H1 (cell line): ENCODE measurements around the gene BRD4. TPM values are rescaled to one million over a fixed set of nuclear protein-coding genes. Genes with fewer than 3 reads are reported as not detected.

ENCODE experiments used
- CTCF ChIA-PET: fragments of 300-600 bp; sonication (Branson Sonifier 250); formaldehyde crosslinking; loops from one replicate; lab custom pipeline; 2021; ENCODE audit not compliant: partially characterized antibody; lab: Charles Lee
- POLR2A ChIA-PET: fragments of 300-600 bp; sonication (Branson Sonifier 250); formaldehyde crosslinking; loops from one replicate; lab custom pipeline; 2021; ENCODE audit warnings: inconsistent platforms; ENCODE audit not compliant: partially characterized antibody; lab: Charles Lee
- DNase-seq, 2 experiments: peaks; one replicate each; pipeline versions ENCODE4 v3.0.0 to v3.0.0-alpha.2; 2010 to 2022; ENCODE audit warnings: low spot score in 2 of 2, low read depth in 1 of 2, mixed read lengths in 1 of 2
- FAIRE-seq: peaks from 2 replicates; lab custom pipeline; 2011; peaks lifted over from hg19 to GRCh38; lab: Jason Lieb, UNC
- H2AFZ ChIP-seq: 2 replicates; pipeline ENCODE4 v1.8.1; 2012; ENCODE audit warnings: low read length, inconsistent platforms
- H2AK5ac ChIP-seq: 2 replicates; pipeline ENCODE4 v1.6.1; 2013; ENCODE audit warnings: low read depth, low read length
- H2BK120ac ChIP-seq: replicated peaks from 2 replicates; pipeline ENCODE3; 2013; ENCODE audit warnings: low read depth, low read length, inconsistent platforms
- H2BK12ac ChIP-seq: 2 replicates; pipeline ENCODE4 v1.6.1; 2013; ENCODE audit warnings: low read depth, low read length
- H2BK15ac ChIP-seq: 2 replicates; pipeline ENCODE4 v1.6.1; 2013; ENCODE audit warnings: low read length
- H2BK20ac ChIP-seq: 2 replicates; pipeline ENCODE4 v1.6.1; 2013; ENCODE audit warnings: low read length
- H2BK5ac ChIP-seq: 2 replicates; pipeline ENCODE4 v1.6.1; 2013; ENCODE audit warnings: low read depth, low read length
- H3K14ac ChIP-seq: 2 replicates; pipeline ENCODE4 v1.6.1; 2013; ENCODE audit warnings: inconsistent platforms; ENCODE audit not compliant: insufficient read length
- H3K18ac ChIP-seq: 2 replicates; pipeline ENCODE4 v1.6.1; 2013; ENCODE audit warnings: low read length; ENCODE audit errors: extremely low read depth
- H3K23ac ChIP-seq: 2 replicates; pipeline ENCODE4 v1.6.1; 2013; ENCODE audit warnings: inconsistent platforms; ENCODE audit not compliant: insufficient read length
- H3K23me2 ChIP-seq: 2 replicates; pipeline ENCODE4 v1.6.1; 2013; ENCODE audit warnings: low read depth, low read length
- H3K27ac ChIP-seq: 2 replicates; pipeline ENCODE4 v1.6.1; 2011; ENCODE audit warnings: low read depth, low read length, inconsistent platforms
- H3K27me3 ChIP-seq, 4 experiments: replicated peaks in 1 of 4; 1 replicate in 1 of 4; 2 replicates in 3 of 4; pipeline versions ENCODE4 v1.6.1 to v1.8.1; 2011 to 2013; ENCODE audit warnings: low read length in 3 of 4, mild to moderate bottlenecking in 3 of 4, inconsistent platforms in 2 of 4, mixed read lengths in 2 of 4, moderate library complexity in 1 of 4; ENCODE audit not compliant: control insufficient read depth in 3 of 4, insufficient read depth in 3 of 4; ENCODE audit errors: extremely low read depth in 1 of 4
- H3K36me3 ChIP-seq, 4 experiments: 2 replicates each; pipeline versions ENCODE4 v1.6.1 to v1.8.1; 2011 to 2013; ENCODE audit warnings: mild to moderate bottlenecking in 4 of 4, low read length in 3 of 4, moderate library complexity in 2 of 4, control low read depth in 1 of 4, inconsistent platforms in 1 of 4; ENCODE audit not compliant: insufficient read depth in 4 of 4, control insufficient read depth in 2 of 4
- H3K4ac ChIP-seq: replicated peaks from 2 replicates; pipeline ENCODE3; 2013; ENCODE audit warnings: low read length, low read depth, mixed read lengths, inconsistent platforms; ENCODE audit not compliant: insufficient read length
- H3K4me1 ChIP-seq, 4 experiments: replicated peaks in 1 of 4; 1 replicate in 1 of 4; 2 replicates in 3 of 4; pipeline versions ENCODE4 v1.6.1 to v1.8.1; 2011 to 2013; ENCODE audit warnings: low read length in 3 of 4, inconsistent platforms in 2 of 4, mixed read lengths in 1 of 4; ENCODE audit not compliant: insufficient read depth in 4 of 4, control insufficient read depth in 3 of 4
- H3K4me2 ChIP-seq, 2 experiments: 2 replicates each; pipeline versions ENCODE4 v1.6.1 to v1.8.1; 2011 to 2013; ENCODE audit warnings: low read depth in 2 of 2, low read length in 2 of 2, control low read depth in 1 of 2, inconsistent platforms in 1 of 2, mild to moderate bottlenecking in 1 of 2; ENCODE audit not compliant: insufficient read depth in 1 of 2
- H3K4me3 ChIP-seq, 4 experiments: fragments of 200-600, 300-600 bp in 1 of 4; sonication (generic), shearing (Covaris generic), sonication (Bioruptor Twin) in 1 of 4; 2 replicates each; pipeline versions ENCODE4 v1.5.1 to v1.8.1; 2011 to 2016; ENCODE audit warnings: low read length in 4 of 4, low read depth in 3 of 4, control low read depth in 2 of 4, inconsistent platforms in 2 of 4, mild to moderate bottlenecking in 2 of 4, mixed read lengths in 1 of 4, moderate library complexity in 1 of 4; ENCODE audit not compliant: insufficient read depth in 2 of 4; ENCODE audit errors: extremely low read depth in 1 of 4
- H3K56ac ChIP-seq: replicated peaks from 2 replicates; pipeline ENCODE3; 2013; ENCODE audit warnings: low read depth, mild to moderate bottlenecking, mixed read lengths, low read length, inconsistent platforms; ENCODE audit not compliant: insufficient read length
- H3K79me1 ChIP-seq: 2 replicates; pipeline ENCODE4 v1.6.1; 2013; ENCODE audit warnings: low read depth, low read length, control low read depth
- H3K79me2 ChIP-seq, 2 experiments: 2 replicates each; pipeline versions ENCODE4 v1.6.1 to v1.8.1; 2012 to 2013; ENCODE audit warnings: low read length in 2 of 2, mild to moderate bottlenecking in 2 of 2, inconsistent platforms in 1 of 2; ENCODE audit not compliant: insufficient read depth in 2 of 2, control insufficient read depth in 1 of 2
- H3K9ac ChIP-seq, 4 experiments: replicated peaks in 1 of 4; 1 replicate in 1 of 4; 2 replicates in 3 of 4; pipeline versions ENCODE4 v1.6.1 to v1.8.1; 2011 to 2013; ENCODE audit warnings: low read depth in 3 of 4, low read length in 3 of 4, control low read depth in 2 of 4, mild to moderate bottlenecking in 2 of 4, moderate library complexity in 2 of 4, inconsistent platforms in 1 of 4; ENCODE audit errors: extremely low read depth in 1 of 4
- H3K9me3 ChIP-seq, 2 experiments: 2 replicates each; pipeline versions ENCODE4 v1.6.1 to v1.8.1; 2012 to 2013; ENCODE audit warnings: mild to moderate bottlenecking in 2 of 2, moderate library complexity in 2 of 2, control low read depth in 1 of 2, inconsistent platforms in 1 of 2, low read depth in 1 of 2, low read length in 1 of 2, mixed read lengths in 1 of 2; ENCODE audit not compliant: insufficient read depth in 2 of 2
- H4K20me1 ChIP-seq, 2 experiments: replicated peaks in 1 of 2; 2 replicates each; pipeline versions ENCODE3 to v1.8.1; 2011 to 2013; ENCODE audit warnings: inconsistent platforms in 2 of 2, low read length in 2 of 2, mild to moderate bottlenecking in 1 of 2; ENCODE audit not compliant: insufficient read depth in 2 of 2, control insufficient read depth in 1 of 2
- H4K5ac ChIP-seq: 2 replicates; pipeline ENCODE4 v1.6.1; 2013; ENCODE audit warnings: low read length, low read depth, mixed read lengths, inconsistent platforms; ENCODE audit not compliant: insufficient read length
- H4K8ac ChIP-seq: 2 replicates; pipeline ENCODE4 v1.8.0; 2013; ENCODE audit warnings: mild to moderate bottlenecking, moderate library complexity, low read length, inconsistent platforms; ENCODE audit not compliant: insufficient read depth; ENCODE audit errors: extremely low read depth
- H4K91ac ChIP-seq: replicated peaks from 2 replicates; pipeline ENCODE3; 2013; ENCODE audit warnings: low read length, mixed read lengths, inconsistent platforms; ENCODE audit not compliant: insufficient read length
- WGBS, 2 experiments: shearing (Covaris generic) in 1 of 2; methylation state at CpG; one replicate each; pipeline versions ENCODE4 v1.1.6 to v1.1.7; 2013 to 2015; ENCODE audit warnings: low lambda C conversion rate in 2 of 2, mixed read lengths in 2 of 2, inconsistent platforms in 1 of 2, low coverage in 1 of 2, missing lambda C conversion rate in 1 of 2; ENCODE audit not compliant: insufficient replicate concordance in 2 of 2, insufficient coverage in 1 of 2, insufficient read length in 1 of 2; ENCODE audit errors: extremely low coverage in 1 of 2, missing lambda C conversion rate in 1 of 2; 5-methylcytosine and 5-hydroxymethylcytosine counted together
- polyA plus RNA-seq, 7 experiments: library from polyadenylated mRNA; depleted of rRNA in 3 of 7; stranded (reverse) in 5 of 7; unstranded in 2 of 7; fragments of >200 nt in 5 of 7; fragments of 200-250 nt in 2 of 7; gene quantifications; 1 replicate in 5 of 7; 2 replicates in 1 of 7; 4 replicates in 1 of 7; pipeline versions ENCODE4 v1.2.1 to v1.2.3, GENCODE V29; 2011 to 2013; ENCODE audit warnings: missing spikeins in 2 of 7, mixed read lengths in 2 of 7
- total RNA-seq: library from RNA; stranded (reverse); fragmentation: NEBNext Ultra II Directional; extraction: Animal tissue kit (Norgen Biotek cat#: 25700); gene quantifications from 2 replicates; pipeline ENCODE4 v1.2.1, GENCODE V29; 2021
- TF ChIP-seq, protein P1 (sequence below): IDR thresholded peaks from 2 replicates; pipeline ENCODE4 v1.6.1; 2011; ENCODE audit warnings: low read depth, mild to moderate bottlenecking, low read length; ENCODE audit not compliant: insufficient read depth

BRD4 gene
- total and polyA plus RNA-seq, 2 of the 8 experiments (the other 6 are each of a cell fraction or from before 2014, with no cell fraction given), result 14.1 to 146 TPM

DNA sequence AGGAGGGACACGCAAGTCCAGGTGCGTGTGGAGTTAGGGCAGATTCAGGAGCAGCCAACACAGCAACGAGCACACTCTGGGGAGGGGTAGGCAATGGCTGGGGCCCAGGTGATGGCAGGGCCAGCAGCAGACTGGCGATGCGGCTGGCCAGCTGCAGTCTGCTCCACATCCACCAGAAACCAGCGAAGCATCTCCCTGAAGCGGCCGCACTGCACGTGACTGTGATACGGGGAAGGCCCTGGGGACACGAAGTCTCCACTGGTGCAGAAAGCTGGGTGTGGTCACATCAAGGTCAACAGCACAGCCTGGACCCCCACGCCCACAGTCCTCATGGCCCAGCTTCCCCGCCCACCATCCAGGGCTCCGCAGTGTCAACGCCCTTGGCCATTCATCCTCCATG lies 78.8 kb downstream of the BRD4 start:
- H3K4me1 ChIP-seq, result peaks cover 0 to 15% (median 4%) of the 10 kb centered on the region in 4 experiments; a peak in 5 of 7 replicates
- H3K9me3 ChIP-seq, result no peaks in the 10 kb centered on the region
- H2BK15ac ChIP-seq, result no peak overlapping the region
- H3K4me3 ChIP-seq, result no peak overlapping the region
- H4K20me1 ChIP-seq, result peaks cover 37 to 40% of the 10 kb centered on the region in 2 experiments
- no peak overlapping the region for H4K91ac ChIP-seq
- no peaks in the 10 kb centered on the region for H3K23me2 ChIP-seq
- no peak for FAIRE-seq
- no peak overlapping the region for H3K18ac ChIP-seq
- no peak overlapping the region for H2AK5ac ChIP-seq
- no peak overlapping the region for H3K23ac ChIP-seq
- no peak overlapping the region for H3K27ac ChIP-seq
- 87% methylated on average over 15 of the region's 15 CpGs; no CpG with 5 or more reads in 1 of the 2 experiments for WGBS, 2 experiments
- no peak overlapping the region for H3K14ac ChIP-seq
- H4K5ac ChIP-seq, result no peak overlapping the region
- H2AFZ ChIP-seq, result no peak overlapping the region
- no peaks in the 10 kb centered on the region for H3K27me3 ChIP-seq
- POLR2A ChIA-PET, result interaction anchor here (0.7 to 1.6 kb wide), 5 partner anchors 10 to 70 kb away, joined by 3 to 4 read pairs (median 3); no protein-coding TSS in a partner anchor
- H3K4me2 ChIP-seq, result no peak overlapping the region
- H4K8ac ChIP-seq, result no peak overlapping the region
- no peak overlapping the region for H3K56ac ChIP-seq
- peaks cover 6% of the 10 kb centered on the region for H3K79me1 ChIP-seq
- peaks cover 0 to 11% of the 10 kb centered on the region in 2 experiments; a peak in 2 of 4 replicates for H3K79me2 ChIP-seq
- H3K9ac ChIP-seq, result no peak overlapping the region
- H2BK120ac ChIP-seq, result no peak overlapping the region
- no peak overlapping the region for H2BK12ac ChIP-seq
- peaks cover 35 to 66% (median 51%) of the 10 kb centered on the region in 4 experiments for H3K36me3 ChIP-seq
- no peak overlapping the region; the same call in 1 of the 2 replicates for H2BK5ac ChIP-seq
- H2BK20ac ChIP-seq, result no peak overlapping the region
- CTCF ChIA-PET, result interaction anchor here (0.7 to 6.5 kb wide), 10 partner anchors 10 to 201 kb away, joined by 3 to 81 read pairs (median 4); no protein-coding TSS in a partner anchor
- DNase-seq, result no peak
- no peak overlapping the region for H3K4ac ChIP-seq
- TF ChIP-seq, protein P1, sequence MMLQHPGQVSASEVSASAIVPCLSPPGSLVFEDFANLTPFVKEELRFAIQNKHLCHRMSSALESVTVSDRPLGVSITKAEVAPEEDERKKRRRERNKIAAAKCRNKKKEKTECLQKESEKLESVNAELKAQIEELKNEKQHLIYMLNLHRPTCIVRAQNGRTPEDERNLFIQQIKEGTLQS, result no peak
